Prostate gland (tissue), 2 donors: ENCODE measurements around the gene CLEC16A. TPM values are rescaled to one million over a fixed set of nuclear protein-coding genes. Genes with fewer than 3 reads are reported as not detected.

Source experiments
- DNase-seq: peaks from one replicate; pipeline ENCODE4 v3.0.0-alpha.2; 2019; ENCODE audit warnings: low spot score
- H3K27ac ChIP-seq, 2 donors: fragments of 200-600 bp; sonication (generic); 2 replicates each; pipeline ENCODE4 v1.5.1; 2017 to 2019
- H3K27me3 ChIP-seq: fragments of 200-600 bp; sonication (generic); replicated peaks from 2 replicates; pipeline ENCODE4 v1.5.1; 2019; ENCODE audit not compliant: insufficient read depth
- H3K36me3 ChIP-seq, 2 donors: fragments of 200-600 bp; sonication (generic); 1 replicate in 1 of 2; 2 replicates in 1 of 2; pipeline versions ENCODE4 v1.5.1 to v1.8.1; 2017 to 2019
- H3K4me1 ChIP-seq: fragments of 200-600 bp; sonication (generic); replicated peaks from 2 replicates; pipeline ENCODE4 v1.5.1; 2019
- H3K4me3 ChIP-seq, 2 donors: fragments of 200-600 bp; sonication (generic); 2 replicates each; pipeline ENCODE4 v1.5.1; 2017 to 2019
- H3K9me3 ChIP-seq: fragments of 200-600 bp; sonication (generic); 2 replicates; pipeline ENCODE4 v1.5.1; 2017
- CTCF ChIP-seq, 4 experiments: fragments of 200-600 bp in 2 of 4; fragments of 450-650 bp in 2 of 4; sonication (generic) in 2 of 4; IDR thresholded peaks; 1 replicate in 3 of 4; 2 replicates in 1 of 4; pipeline ENCODE4 v1.5.1; 2016 to 2019; ENCODE audit warnings: antibody characterized with exemption in 4 of 4, mild to moderate bottlenecking in 2 of 4, moderate library complexity in 2 of 4
- POLR2A ChIP-seq: fragments of 450-650 bp; IDR thresholded peaks from one replicate; pipeline ENCODE4 v1.6.1; 2016; ENCODE audit warnings: antibody characterized with exemption, mild to moderate bottlenecking
- POLR2AphosphoS5 ChIP-seq: sonication (generic); formaldehyde crosslinking; IDR thresholded peaks from one replicate; pipeline ENCODE4 v1.6.1; 2017; ENCODE audit warnings: antibody characterized with exemption
- WGBS: methylation state at CpG from one replicate; pipeline ENCODE4 v1.1.5; 2018; 5-methylcytosine and 5-hydroxymethylcytosine counted together
- intact Hi-C: fragments of 100-400 bp; cut with DNase I; formaldehyde crosslinking; loops from one replicate; pipeline ENCODE4 v1.14.2; 2022
- total RNA-seq, 2 donors: library from RNA; depleted of rRNA; stranded (reverse); fragments of >200 nt; gene quantifications; one replicate each; pipeline ENCODE4 v1.1.0, GENCODE V29; 2016

The CLEC16A gene
- total RNA-seq, 2 donors from 2014 or later, result 26.1 to 52.2 TPM

GRCh38 chr16:11038305-11038704 lies 93.9 kb downstream of the CLEC16A start:
- no peak for DNase-seq
- WGBS, result 81% methylated on average over 4 of the region's 4 CpGs
- H3K36me3 ChIP-seq, result no peaks in the 10 kb centered on the region
- TF ChIP-seq POLR2AphosphoS5, result no peak
- TF ChIP-seq POLR2A, result no peak
- no peak for TF ChIP-seq CTCF (IDR thresholded peaks at IDR 0.05)
- H3K4me3 ChIP-seq, result no peak overlapping the region
- intact Hi-C loops, result no loop called here
- H3K4me1 ChIP-seq, result no peaks in the 10 kb centered on the region
- H3K27me3 ChIP-seq, result no peaks in the 10 kb centered on the region
- H3K9me3 ChIP-seq, result no peaks in the 10 kb centered on the region
- no peak overlapping the region for H3K27ac ChIP-seq

GRCh38 chr16:11038777-11039176 lies 94.4 kb downstream of the CLEC16A start:
- intact Hi-C loops, result no loop called here
- no peak overlapping the region for H3K27ac ChIP-seq
- TF ChIP-seq POLR2AphosphoS5 (no peak), POLR2A (no peak)

GRCh38 chr16:11039726-11040125 lies 95.4 kb downstream of the CLEC16A start:
- Histone ChIP-seq H3K4me3 (no peak overlapping the region), H3K36me3 (no peaks in the 10 kb centered on the region), H3K27ac (no peak overlapping the region), H3K9me3 (no peaks in the 10 kb centered on the region), H3K4me1 (no peaks in the 10 kb centered on the region), H3K27me3 (no peaks in the 10 kb centered on the region)
- DNase-seq, result no peak
- WGBS, result 97% methylated on average over 8 of the region's 8 CpGs
- TF ChIP-seq POLR2AphosphoS5, result no peak
- TF ChIP-seq POLR2A, result no peak
- TF ChIP-seq CTCF (IDR thresholded peaks at IDR 0.05), result no peak
- intact Hi-C loops, result no loop called here

More at GRCh38 chr16:11038777-11039176, 94.4 kb downstream of the CLEC16A start:
- no peaks in the 10 kb centered on the region for H3K9me3 ChIP-seq
- no peak overlapping the region for H3K4me3 ChIP-seq
- no peaks in the 10 kb centered on the region for H3K27me3 ChIP-seq
- H3K4me1 ChIP-seq, result no peaks in the 10 kb centered on the region
- no peak for DNase-seq
- no peaks in the 10 kb centered on the region for H3K36me3 ChIP-seq
- 75% methylated on average over 5 of the region's 5 CpGs for WGBS

GRCh38 chr16:11042191-11042590 lies 97.8 kb downstream of the CLEC16A start:
- H3K36me3 ChIP-seq, result no peaks in the 10 kb centered on the region
- intact Hi-C loops, result no loop called here

GRCh38 chr16:11045441-11045840 lies 101.1 kb downstream of the CLEC16A start:
- no peak for DNase-seq
- TF ChIP-seq POLR2A (no peak), POLR2AphosphoS5 (no peak), CTCF (IDR thresholded peaks at IDR 0.05) (no peak)
- Histone ChIP-seq H3K36me3 (no peaks in the 10 kb centered on the region), H3K4me3 (no peak overlapping the region), H3K27me3 (no peaks in the 10 kb centered on the region), H3K27ac (no peak overlapping the region), H3K4me1 (no peaks in the 10 kb centered on the region), H3K9me3 (no peaks in the 10 kb centered on the region)
- intact Hi-C loops, result no loop called here
- 94% methylated on average over 5 of the region's 5 CpGs for WGBS

More at GRCh38 chr16:11042191-11042590, 97.8 kb downstream of the CLEC16A start:
- 95% methylated on average over 9 of the region's 11 CpGs for WGBS
- Histone ChIP-seq H3K9me3 (no peaks in the 10 kb centered on the region), H3K4me1 (no peaks in the 10 kb centered on the region), H3K4me3 (no peak overlapping the region), H3K27ac (no peak overlapping the region), H3K27me3 (no peaks in the 10 kb centered on the region)
- DNase-seq, result no peak
- TF ChIP-seq POLR2A (no peak), CTCF (IDR thresholded peaks at IDR 0.05) (no peak), POLR2AphosphoS5 (no peak)
